ENCODE data around the gene NDC1.

- TF ChIP-seq CTCF (IDR thresholded peaks at IDR 0.05; ENCODE audit: extremely low read depth in 1 of 2, insufficient read depth in 1 of 2, low read depth in 1 of 2, low read length in 2 of 2) (no peak), POLR2A (IDR thresholded peaks at IDR 0.05; ENCODE audit: low read depth, low read length) (no peak), EZH2 (IDR thresholded peaks at IDR 0.05; ENCODE audit: borderline replicate concordance, low read depth, low read length, severe bottlenecking) (no peak)
These were observed 12.1 kb upstream of the NDC1 start for GRCh38 chr1:53850082-53850673.

All from endothelial cell of umbilical vein (primary cell).